Nucleus accumbens (tissue), 56 donors: ENCODE measurements around the gene SETDB2.

ENCODE experiments used
- DNase-seq, 56 donors: peaks; one replicate each; lab custom pipeline; 2025; lab: John Stamatoyannopoulos, UW

SETDB2 gene

GRCh38 chr13:49443704-49444523, at the start of gene SETDB2, which contains the start of gene CAB39L:
TSS of gene SETDB2 (plus strand) at chr13:49444274. CDS start at chr13:49451894, 7,620 bp downstream.
TSS of gene CAB39L (minus strand) at chr13:49444064. CDS start at chr13:49382910, 61,154 bp downstream.
- DNase-seq, result peak; percentile 74 to 100 (median 98)

- DNase-seq, result no peak
Measured at GRCh38 chr13:49395451-49395865, 48.6 kb upstream of the SETDB2 start.

- DNase-seq, result no peak
Measured at GRCh38 chr13:49395878-49396380, 48.1 kb upstream of the SETDB2 start.

DNA sequence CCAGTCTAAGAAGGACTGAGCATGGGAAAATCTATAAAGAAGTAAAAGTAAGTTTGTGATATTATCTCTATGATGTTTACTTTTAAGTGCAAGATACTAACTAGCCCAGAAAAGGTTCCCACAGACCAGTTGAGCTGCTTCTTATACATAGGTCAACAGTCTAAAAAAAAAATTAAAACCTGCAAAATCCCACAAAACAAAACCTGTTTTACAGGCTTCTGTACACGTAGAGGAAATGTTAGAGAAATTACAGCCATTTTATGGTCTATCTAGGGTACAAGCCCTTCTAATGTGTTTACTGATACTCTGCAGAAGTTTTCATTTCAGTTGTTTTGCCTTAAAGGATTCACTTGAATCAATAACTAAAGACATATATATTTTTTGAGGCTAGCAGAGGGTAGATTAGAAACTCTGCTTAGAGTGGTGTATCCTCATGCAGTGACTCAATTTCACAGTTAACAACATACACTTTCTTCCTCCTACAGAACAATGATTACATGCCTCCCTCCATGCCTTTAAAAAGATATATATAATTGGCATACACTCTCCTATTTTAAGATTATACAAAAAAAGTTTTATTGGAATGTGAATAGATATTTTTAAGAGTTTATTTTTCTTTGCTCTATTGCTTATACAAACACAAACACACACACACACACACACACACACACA, 44.1 kb upstream of the SETDB2 start:
- DNase-seq, result no peak

GRCh38 chr13:49400755-49401659, 43.1 kb upstream of the SETDB2 start:
- DNase-seq, result peak in 9 of 56 donors; percentile 2 to 30 (median 9)

DNA sequence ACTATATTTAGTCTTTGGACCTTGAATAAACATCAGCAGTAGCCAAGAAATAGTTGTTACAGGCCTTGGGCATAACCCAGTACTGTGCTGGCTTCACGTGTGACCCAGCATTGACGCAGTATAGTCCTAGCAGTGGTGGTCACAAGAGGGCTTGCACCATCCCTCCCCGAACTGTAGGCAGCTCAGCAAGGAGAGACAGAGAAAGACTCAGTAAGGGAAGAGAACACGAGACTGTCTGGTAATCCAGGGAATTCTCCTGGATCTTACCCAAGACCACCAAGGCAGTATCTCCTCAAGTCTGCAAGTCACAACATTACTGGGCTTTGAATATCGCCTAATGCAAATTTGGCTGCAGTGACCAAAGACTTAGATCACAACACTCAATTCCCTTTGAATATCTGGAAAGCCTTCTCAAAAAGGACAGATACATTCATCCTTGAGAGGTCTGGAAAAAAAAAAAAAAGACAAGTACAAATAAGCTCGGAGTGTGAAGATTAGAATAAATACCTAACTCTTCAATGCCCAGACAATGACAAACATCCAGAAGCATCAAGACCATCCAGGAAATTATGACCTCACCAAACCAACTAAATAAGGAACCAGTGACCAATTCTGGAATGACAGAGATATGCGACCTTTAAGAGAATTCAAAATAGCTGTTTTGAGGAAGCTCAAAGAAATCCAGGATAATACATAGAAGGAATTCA, 39.9 kb upstream of the SETDB2 start:
- no peak for DNase-seq

DNA sequence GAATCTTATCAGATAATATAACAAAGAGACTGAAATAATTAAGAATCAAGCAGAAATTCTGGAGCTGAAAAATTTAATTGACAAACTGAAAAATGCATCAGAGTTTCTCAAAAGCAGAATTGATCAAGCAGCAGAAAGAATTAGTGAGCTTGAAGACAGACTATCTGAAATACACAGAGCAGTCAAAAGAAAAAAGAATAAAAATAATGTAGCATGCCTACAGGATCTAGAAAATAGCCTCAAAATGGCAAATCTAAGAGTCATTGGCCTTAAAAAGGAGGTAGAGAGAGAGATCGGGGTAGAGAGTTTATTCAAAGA, 39.4 kb upstream of the SETDB2 start:
- DNase-seq, result no peak

- DNase-seq, result no peak
Measured at GRCh38 chr13:49407068-49407467, 37.0 kb upstream of the SETDB2 start.

DNA sequence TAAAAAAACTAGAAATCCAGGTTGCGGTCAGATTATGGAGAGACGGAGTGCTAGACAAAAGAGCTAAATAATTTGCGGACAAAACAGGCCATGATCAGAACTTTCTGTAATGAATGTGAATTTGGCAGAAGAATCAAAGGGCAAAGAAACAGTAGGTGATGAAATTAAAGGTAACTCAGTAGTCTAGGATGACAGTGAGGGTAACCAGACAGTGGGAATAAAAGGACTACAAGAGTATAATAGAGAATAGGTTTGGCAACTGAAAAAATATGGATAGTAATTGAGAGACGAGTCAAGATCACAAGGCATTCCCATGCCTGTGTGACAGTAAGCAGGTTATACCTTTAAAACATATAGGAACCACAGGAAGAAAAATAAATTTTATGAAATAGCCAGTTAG, 36.1 kb upstream of the SETDB2 start:
- DNase-seq, result no peak

- peak in 2 of 56 donors; percentile 5 to 41 for DNase-seq
Measured at GRCh38 chr13:49409008-49409407, 35.1 kb upstream of the SETDB2 start.

DNA sequence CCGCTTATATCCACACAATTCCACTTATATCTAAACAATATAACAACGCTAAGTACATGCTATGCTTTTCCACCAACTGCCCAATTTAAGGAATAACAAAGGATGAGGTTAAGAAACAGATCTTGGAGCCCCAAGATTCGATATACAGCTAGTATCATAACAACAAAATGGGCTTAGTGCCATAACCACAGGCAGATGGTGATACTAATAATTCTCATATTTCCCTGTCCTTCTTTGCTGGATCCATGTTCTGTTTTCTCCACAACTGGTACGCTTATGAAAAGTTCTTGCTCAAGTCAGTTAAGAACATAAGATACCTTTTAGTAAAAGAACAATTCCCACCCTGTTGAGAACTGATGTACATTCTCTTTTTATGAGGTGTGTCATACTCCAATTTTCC, 34.1 kb upstream of the SETDB2 start:
- no peak for DNase-seq

- no peak for DNase-seq
Measured at GRCh38 chr13:49410477-49410876, 33.6 kb upstream of the SETDB2 start.

- DNase-seq, result no peak
Measured at GRCh38 chr13:49411353-49411752, 32.7 kb upstream of the SETDB2 start.

DNA sequence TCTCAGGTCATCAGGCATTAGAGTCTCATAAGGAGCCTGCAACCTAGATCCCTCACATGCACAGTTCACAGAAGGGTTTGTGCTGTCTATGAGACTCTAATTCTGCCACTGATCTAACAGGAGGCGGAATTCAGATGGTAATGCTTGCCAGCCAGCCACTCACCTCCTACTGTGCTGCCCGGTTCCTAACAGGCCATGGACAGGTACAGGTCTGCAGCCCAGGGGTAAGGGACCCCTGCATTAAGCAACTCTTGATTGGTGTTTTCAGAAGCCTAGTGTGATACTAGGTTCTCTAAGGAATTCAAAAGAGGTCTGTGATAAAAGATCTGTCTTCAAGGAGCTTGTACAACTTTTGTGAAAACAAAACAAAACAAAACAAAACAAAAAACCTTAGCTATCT, 31.3 kb upstream of the SETDB2 start:
- DNase-seq, result no peak

- no peak for DNase-seq
Measured at GRCh38 chr13:49417161-49417560, 26.9 kb upstream of the SETDB2 start.

GRCh38 chr13:49418206-49418605, 25.9 kb upstream of the SETDB2 start:
- no peak for DNase-seq

DNA sequence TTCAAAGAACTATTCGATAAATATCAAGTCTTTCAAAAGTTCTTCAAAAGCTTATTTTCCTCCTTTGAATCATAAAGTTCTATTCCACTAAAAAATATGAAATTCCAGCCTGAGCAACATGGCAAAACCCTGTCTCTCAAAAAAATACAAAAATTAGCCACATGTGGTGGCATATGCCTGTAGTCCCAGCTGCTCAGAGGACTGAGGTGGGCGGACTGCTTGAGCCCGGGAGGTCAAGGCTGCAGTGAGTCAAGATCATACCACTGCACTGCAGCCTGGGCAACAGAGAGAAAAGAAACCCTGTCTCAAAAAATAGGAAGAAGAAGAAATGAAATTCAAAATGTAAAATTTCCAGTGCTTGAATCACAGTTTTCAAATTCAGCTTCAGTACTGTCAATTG, 24.8 kb upstream of the SETDB2 start:
- no peak for DNase-seq

GRCh38 chr13:49421391-49421790, 22.7 kb upstream of the SETDB2 start:
- no peak for DNase-seq

GRCh38 chr13:49424011-49424560, 20.0 kb upstream of the SETDB2 start:
- DNase-seq, result no peak
